Mucosa of descending colon (tissue), 3 donors: ENCODE results near the gene CEP290. TPM values are rescaled to one million over a fixed set of nuclear protein-coding genes. Genes with fewer than 3 reads are reported as not detected.

Experiments used
- ATAC-seq: fragments of 200-7000 bp; cut with Tn5 transposase; one replicate; pipeline ENCODE4 v1.9.1; 2020; ENCODE audit warnings: mild to moderate bottlenecking, moderate library complexity
- DNase-seq, 3 donors: peaks; one replicate each; pipeline ENCODE4 v3.0.0-alpha.2; 2020
- H3K36me3 ChIP-seq: fragments of 200-600 bp; one replicate; pipeline ENCODE4 v1.8.0; 2021; ENCODE audit warnings: low read depth, mild to moderate bottlenecking
- H3K4me1 ChIP-seq: fragments of 200-600 bp; one replicate; pipeline ENCODE4 v1.8.0; 2021; ENCODE audit warnings: low read depth, mild to moderate bottlenecking
- H3K4me3 ChIP-seq: fragments of 200-600 bp; one replicate; pipeline ENCODE4 v1.8.0; 2021; ENCODE audit warnings: mild to moderate bottlenecking
- H3K9me3 ChIP-seq: fragments of 200-600 bp; one replicate; pipeline ENCODE4 v1.8.0; 2021; ENCODE audit warnings: mild to moderate bottlenecking
- CTCF ChIP-seq: fragments of 200-600 bp; IDR thresholded peaks from one replicate; pipeline ENCODE4 v1.8.0; 2022; ENCODE audit warnings: antibody characterized with exemption, mild to moderate bottlenecking
- intact Hi-C, 2 donors: fragments of 100-400 bp; cut with DNase I in 1 of 2; cut with micrococcal nuclease in 1 of 2; formaldehyde crosslinking; loops; one replicate each; pipeline versions ENCODE4 v1.11.0 to v1.11.1; 2022; cut with DNase I, micrococcal nuclease
- total RNA-seq, 3 donors: library from RNA; stranded (reverse); fragmentation: NEBNext Ultra II Directional in 2 of 3; extraction: Animal tissue kit (Norgen Biotek cat#: 25700) in 2 of 3; gene quantifications; one replicate each; pipeline versions ENCODE4 v1.2.1 to v1.2.4, GENCODE V29; 2021 to 2023
- donor health status: DM: no; HTN: no; CAD: no; lungs with moderate emphysema.
- donor health status: DM: no; HTN: no; CAD: no.
- donor health status: DM: no; HTN: yes; CAD: no.

The CEP290 gene
- total RNA-seq, 3 donors from 2014 or later, result 6.8 to 13.0 (median 12.1) TPM

DNA sequence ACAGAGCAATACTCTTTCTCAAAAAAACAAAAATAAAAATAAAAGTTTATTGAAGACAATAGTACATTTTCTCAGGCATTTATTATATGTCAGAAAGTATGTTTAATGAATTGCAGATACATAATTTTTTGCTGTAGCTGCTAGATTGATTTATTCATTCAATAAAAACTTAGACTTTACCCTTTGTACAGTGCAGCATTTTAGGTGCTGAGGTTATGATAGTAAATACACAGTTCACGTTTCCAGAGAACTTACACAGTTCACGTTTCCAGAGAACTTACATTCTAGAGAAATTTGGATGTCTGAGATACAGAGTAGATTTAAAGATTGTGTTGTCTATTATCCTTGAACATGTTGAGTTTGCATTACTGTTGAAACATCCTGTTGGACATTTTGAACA, 25.5 kb upstream of the CEP290 start:
- no peak overlapping the region for H3K4me3 ChIP-seq
- peaks cover 7% of the 10 kb centered on the region for H3K4me1 ChIP-seq
- H3K9me3 ChIP-seq, result no peaks in the 10 kb centered on the region
- intact Hi-C loops, result no loop called here
- DNase-seq (no peak), ATAC-seq (peak; percentile 70)
- no peak for TF ChIP-seq CTCF
- no peaks in the 10 kb centered on the region for H3K36me3 ChIP-seq

DNA sequence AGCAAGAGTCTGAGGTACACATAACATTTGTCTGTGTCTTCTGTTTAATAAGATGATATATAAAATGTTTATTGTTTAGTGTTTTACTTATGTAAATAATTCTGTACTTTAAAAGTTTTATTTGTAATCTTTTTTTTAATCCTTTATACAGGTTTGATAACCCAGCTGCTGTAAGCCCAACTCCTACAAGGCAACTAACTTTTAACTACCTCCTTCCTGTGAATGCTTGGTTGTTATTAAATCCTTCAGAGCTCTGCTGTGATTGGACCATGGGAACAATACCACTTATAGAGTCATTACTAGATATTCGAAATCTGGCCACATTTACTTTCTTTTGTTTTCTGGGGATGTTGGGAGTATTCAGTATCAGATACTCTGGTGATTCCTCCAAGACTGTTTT, 24.3 kb upstream of the CEP290 start:
- DNase-seq (no peak), ATAC-seq (no peak)
- H3K4me3 ChIP-seq, result no peak overlapping the region
- peaks cover 7% of the 10 kb centered on the region for H3K4me1 ChIP-seq
- TF ChIP-seq CTCF, result no peak
- H3K9me3 ChIP-seq, result no peaks in the 10 kb centered on the region
- H3K36me3 ChIP-seq, result no peaks in the 10 kb centered on the region
- intact Hi-C loops, result no loop called here

- Histone ChIP-seq H3K9me3 (no peaks in the 10 kb centered on the region), H3K36me3 (no peaks in the 10 kb centered on the region), H3K4me1 (peaks cover 7% of the 10 kb centered on the region), H3K4me3 (no peak overlapping the region)
- ATAC-seq, result no peak
- TF ChIP-seq CTCF, result no peak
- intact Hi-C loops, result no loop called here
- DNase-seq, result no peak
Observed at GRCh38 chr12:88163371-88163770, 21.5 kb upstream of the CEP290 start.

DNA sequence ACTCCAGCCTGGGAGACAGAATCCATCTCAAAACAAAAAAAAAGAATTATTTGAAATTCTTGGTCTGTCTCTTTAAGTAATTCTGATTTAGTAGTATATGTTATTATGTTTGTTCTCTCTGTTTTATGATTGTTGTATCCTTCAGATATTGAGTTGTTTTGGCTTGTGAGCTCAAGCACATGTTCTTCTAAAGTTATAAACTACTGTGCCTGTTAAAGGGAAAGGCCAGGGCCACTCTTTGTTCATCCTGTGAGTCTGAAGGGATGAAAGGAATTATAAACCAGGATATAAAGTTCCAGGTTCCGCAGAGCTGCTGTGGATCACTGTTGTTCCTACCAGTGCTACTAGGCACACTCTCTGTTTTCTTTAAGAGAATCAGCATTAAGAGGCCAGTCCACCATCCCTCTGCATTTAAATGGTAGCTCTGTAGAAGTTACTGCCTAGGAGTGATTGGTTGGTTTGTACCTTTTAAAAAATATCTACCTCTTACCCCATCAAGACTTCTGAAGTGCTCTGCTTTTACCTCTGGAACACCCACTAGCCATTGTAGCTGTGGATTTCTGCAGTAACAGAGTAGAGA, 14.3 kb upstream of the CEP290 start:
- TF ChIP-seq CTCF, result no peak
- Histone ChIP-seq H3K4me1 (no peaks in the 10 kb centered on the region), H3K36me3 (no peaks in the 10 kb centered on the region), H3K4me3 (no peak overlapping the region), H3K9me3 (no peaks in the 10 kb centered on the region)
- intact Hi-C loops, result no loop called here
- DNase-seq, result peak in 1 of 3 donors; percentile 25
- peak; percentile 79 for ATAC-seq

GRCh38 chr12:88153959-88154358, 12.1 kb upstream of the CEP290 start:
- no peak for DNase-seq
- Histone ChIP-seq H3K9me3 (no peaks in the 10 kb centered on the region), H3K4me3 (no peak overlapping the region), H3K4me1 (no peaks in the 10 kb centered on the region), H3K36me3 (no peaks in the 10 kb centered on the region)
- intact Hi-C loops, result no loop called here
- no peak for ATAC-seq
- TF ChIP-seq CTCF, result no peak

DNA sequence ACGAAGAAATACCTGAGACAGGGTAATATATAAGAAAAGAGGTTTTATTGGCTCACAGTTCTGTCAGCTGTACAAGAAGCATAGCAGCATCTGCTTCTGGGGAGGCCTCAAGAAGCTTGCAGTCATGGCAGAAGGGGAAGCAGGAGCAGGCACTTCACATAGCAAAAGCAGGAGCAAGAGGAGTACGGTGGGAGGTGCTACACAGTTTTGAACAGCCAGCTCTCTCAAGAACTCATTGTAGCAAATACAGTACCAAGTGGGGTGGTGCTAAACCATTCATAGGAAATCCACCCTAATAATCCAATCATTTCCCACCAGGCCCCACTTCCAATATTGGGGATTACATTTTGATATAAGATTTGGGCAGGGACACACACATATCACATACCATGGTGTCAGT, 8.2 kb upstream of the CEP290 start:
- H3K9me3 ChIP-seq, result no peaks in the 10 kb centered on the region
- DNase-seq (no peak), ATAC-seq (no peak)
- no peaks in the 10 kb centered on the region for H3K36me3 ChIP-seq
- intact Hi-C loops, result no loop called here
- no peak for TF ChIP-seq CTCF
- H3K4me1 ChIP-seq, result no peaks in the 10 kb centered on the region
- H3K4me3 ChIP-seq, result no peak overlapping the region
